GM18520 (cell line): ENCODE data around the gene NRARP.

Experiments used
- ATAC-seq: cut with Tn5 transposase; IDR thresholded peaks from one replicate; pipeline ENCODE4 v1.9.1; 2021; ENCODE audit not compliant: unreplicated experiment

The NRARP gene

DNA sequence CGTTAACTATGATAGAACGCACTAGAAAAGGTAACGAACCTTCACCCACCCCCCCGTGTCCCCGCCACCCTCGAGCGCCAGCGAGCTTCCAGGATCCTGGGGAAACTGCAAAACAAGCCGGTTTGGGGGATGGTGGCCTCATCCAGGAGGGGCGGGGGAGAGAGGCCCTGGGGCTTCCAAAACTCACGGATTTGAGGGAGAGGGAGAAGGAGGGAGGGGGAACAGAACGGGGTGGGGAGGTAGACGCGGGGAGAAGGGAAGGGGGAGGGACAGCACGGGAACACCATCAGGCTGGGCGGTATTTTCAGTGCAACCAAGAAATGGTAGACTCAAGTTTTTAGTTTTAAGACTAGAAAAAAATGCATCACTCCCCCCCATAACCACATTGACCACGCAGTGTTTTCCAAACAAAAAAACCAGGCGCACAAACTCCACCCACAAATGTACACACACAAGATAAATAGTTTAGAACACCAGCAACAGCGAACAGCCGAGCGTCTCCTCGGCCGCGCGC, 1.4 kb downstream of the NRARP start:
- ATAC-seq = no peak

DNA sequence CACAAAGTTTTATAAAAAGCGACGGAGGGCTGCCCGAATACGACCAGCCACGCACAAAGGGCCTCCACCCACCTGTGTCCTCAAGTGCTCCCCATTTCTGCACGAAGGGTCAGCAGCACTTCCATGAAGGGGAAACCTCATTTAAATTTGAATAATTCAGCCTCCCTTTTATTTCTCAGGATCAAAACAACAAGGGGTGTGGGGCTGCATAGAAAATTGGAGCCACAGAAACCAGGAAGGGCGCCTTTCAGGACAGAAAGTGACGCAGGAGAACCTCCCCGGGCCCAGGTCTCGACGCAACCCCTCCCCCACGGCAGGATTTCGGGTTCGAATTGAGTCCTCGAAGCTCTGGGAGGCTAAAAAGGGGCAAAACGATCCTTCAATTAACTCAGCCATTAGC, 2.1 kb downstream of the NRARP start:
- ATAC-seq = no peak

DNA sequence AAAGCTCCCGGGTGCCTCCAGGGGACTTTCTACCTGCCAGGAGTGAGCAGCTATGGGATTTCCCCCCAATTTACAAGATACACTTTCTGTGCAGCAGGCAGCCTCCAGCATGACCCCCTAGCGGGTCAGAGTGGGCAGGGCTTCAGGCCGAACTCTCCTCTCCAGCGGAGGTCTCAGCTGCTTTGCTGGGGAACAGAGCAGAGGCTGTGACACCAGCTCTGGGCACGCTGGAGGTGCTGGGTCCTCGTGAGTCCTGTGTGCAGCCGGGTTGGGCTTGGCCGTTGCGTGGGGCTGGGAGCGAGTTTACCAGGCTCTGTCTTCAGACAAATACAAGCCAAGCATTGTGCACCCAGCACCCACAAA, 2.9 kb downstream of the NRARP start:
- no peak for ATAC-seq

DNA sequence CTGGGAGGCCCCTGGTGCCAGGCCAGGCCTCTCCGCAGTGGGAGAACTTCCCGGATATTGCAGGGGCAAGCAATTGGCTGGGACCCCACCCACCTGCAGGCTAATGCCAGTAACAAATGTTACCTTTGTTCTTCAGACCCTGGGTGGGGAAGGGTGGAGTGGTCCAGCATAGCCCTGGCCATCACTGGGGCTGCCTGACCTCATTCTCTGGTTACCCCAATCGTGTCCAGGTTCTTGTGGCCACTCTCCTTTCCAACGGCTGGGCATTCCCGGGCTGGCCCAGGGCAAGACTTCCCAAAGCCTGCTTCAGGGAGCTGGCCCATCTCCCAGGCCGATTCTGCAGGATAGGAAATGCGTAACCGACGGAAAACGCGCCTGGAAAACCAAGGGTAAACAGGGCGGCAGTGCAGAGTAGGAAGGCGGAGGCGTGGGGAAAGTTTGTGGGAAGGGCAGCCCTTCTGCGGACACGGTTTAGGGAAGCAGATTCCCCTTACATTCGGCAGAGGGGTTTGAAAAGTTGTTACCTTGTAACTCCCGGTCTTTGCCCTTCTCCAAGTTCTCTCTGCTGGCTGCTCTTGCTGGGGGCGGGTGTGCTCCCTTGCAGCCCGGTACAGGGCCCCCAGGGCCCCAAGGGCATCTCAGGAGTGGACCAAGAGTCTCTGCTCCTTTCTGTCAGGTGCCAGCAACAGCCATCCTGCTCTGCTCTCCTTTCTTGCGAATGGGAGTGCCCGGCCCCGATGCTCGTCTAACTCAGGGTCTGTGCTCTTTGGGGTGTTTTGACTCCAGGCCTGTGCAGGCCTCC, 3.5 kb downstream of the NRARP start:
- ATAC-seq = no peak

DNA sequence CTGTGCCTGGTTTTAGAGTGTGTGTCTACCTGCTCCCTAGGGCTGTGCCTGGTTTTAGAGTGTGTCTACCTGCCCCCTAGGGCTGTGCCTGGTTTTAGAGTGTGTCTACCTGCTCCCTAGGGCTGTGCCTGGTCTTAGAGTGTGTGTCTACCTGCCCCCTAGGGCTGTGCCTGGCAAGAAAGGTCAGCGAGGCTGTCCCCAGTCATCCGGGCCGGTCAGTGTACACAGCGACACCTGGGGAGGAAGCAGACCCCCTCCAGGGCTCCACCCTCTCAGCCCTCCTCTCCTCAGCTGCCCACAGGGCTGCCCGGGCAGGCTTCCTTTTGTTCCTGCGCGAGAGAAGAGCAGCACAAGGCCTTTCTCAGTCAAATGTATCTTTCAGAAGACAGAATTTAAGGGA, 4.1 kb downstream of the NRARP start:
- no peak for ATAC-seq

DNA sequence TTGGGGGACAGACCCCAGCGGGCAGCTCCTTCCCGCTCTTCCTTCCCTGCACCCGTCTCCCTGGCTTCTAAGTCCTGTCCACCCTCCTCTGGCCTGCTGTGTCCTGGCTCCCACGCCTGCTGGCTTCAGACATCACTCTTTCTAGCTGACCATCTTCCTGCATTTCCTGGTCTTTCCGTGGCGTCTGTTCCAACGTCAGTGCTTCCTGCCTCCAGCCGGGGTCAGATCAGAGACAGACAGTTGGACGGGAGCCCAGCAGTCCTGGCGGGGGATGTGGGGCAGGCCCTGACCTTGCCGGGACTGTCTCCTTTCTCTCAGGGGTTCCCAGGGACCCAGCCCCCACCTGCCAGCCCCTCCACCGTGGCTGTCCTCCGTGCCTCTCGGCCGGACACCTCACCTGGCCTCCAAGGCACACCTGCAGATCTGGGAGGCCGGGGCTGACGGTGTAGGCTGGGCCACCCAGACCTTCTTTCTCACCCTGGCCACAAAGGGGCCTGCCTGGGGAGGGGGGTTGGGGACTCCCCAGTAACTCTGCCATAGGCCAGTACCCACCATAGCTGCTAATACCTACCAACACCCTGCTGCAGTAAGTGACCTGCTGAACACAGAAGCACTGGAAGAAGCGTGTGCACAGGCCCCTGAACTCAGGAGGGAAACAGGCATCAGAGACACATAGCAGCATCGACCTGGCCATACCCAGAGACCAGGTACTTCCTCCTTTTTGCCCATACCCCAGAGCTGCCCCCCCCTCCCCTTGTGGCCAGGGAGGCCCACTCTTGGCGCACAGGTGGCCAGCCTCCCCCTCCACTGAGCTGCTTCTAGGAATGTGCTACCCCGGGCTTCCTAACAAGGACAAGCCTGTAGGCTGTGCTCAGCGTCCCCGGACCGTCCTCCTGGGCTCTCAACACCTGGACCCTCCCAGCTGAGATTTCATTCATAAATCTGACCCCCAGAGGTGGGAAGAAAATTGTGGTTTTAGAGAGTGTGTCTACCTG, 5.1 kb downstream of the NRARP start:
- ATAC-seq = no peak

DNA sequence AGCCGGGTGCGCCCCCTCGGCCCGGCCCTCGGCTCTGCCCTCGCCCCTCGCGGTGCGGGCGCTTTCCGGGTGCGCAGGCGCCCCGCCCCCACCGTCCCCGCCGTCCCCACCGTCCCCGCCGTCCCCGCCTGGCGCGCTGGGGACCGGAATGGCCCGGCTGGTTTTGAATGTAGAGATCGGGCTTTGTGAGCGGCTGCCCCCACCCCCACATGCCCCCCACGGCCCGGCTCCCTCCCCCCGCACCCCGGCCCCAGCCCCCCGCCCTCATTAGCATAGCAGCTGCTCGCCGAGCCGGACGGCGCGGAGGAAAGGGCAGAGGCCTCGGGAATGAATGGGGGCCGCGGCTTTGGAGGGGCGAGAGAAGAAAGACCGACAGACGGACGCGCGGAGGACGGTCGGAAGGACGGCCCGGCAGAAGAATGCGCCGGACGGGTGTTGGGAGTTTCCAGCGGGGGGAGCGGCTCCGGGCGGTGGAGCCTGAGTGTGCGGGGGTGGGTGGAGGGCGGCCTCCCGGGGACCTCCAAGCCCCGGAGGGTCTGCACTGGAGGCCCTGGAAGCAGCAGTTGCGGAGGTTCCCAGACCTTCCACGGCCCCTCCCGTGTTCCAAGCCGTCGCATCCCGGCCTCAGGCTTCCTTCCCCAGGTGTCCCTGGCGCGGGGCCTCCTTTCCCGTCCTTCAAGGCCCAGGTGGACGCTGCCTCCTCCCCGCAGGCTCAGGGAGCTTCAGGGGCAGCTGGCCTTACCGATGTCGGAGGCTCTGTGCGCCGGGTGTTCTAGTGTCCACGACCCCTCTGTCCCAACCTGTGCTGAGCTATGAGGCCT, 6.0 kb downstream of the NRARP start:
- ATAC-seq = no peak

DNA sequence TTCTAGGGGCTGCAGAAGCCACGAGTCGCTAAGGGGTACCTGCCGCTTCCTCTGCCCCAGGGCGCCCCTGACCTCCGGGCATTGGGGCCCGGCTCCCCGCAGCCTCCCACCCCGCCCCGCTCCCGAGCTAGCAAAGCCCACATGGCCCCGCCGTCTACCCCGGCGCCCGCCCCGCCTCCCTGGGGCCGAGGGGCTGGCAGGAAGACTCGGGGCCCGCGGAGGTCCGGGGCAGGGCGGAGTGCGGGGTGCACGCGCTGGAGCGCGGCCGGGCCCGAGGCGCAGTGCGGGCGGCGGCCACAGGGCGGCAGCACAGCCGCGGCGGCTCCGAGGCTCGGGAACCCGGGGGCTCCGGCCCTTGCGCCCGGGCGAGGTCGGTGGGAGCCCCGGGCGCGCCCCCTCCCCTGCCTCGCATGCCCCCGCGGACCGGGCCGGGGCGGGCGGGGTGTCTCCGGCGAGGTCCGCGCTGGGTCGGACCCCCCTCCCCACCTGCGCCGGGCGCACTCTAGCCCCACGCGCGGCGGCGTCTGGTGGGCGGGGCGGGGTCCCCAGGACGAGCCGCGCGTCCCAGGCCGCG, 6.7 kb downstream of the NRARP start:
- ATAC-seq = no peak

DNA sequence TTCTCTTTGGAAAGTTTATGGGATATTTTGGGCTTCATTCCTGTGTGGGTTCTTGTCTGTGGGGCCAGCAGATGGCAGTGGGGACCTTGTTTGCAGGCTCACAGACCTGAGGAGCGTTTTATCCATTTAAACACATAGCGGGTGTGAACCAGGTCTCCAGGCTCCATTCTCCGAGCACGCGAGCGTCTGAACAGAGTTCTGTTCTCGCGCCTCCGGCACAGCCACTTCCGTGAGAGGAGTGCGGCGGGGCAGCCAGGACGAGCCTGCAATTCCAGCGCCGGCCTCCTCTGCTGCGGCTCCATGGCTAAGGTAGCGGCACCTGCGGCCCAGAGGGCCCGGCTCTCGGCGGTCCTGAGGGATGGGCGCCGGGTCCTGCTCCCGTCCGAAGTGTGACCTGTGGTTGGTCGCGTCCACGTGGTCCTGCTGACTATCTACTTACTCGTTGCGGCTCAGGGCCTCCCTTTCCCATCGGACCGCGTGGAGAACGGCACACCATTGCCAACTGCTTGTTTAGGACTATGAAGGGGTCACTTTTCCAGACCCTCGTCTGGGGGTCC, 7.3 kb downstream of the NRARP start:
- no peak for ATAC-seq

DNA sequence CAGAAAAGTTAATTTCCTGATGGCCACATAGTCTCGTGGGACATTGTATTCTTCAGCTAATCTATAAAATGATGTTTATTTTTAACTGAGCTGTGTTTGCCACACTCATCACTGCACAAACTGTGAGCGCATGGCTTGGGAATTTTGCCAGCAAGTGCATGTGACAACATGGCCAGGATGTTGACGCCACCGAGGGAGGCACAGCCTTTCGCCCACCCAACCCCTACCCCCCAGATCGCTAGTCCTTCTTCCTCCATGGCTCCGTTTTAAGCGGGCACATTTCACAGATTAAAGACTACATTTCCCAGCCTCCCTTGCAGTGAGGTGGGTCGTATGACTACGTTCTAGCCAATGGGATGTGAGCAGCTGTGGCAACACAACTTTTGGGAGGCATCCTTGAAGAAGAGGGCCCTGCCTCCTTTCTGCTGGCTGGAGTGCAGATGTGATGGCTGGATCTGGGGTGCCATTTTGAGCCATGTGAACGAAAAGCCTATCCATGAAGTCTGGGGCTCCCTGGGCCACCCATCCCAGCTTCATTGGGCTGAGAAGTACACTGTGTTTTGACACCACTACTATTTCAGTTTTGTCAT, 7.9 kb downstream of the NRARP start:
- no peak for ATAC-seq

DNA sequence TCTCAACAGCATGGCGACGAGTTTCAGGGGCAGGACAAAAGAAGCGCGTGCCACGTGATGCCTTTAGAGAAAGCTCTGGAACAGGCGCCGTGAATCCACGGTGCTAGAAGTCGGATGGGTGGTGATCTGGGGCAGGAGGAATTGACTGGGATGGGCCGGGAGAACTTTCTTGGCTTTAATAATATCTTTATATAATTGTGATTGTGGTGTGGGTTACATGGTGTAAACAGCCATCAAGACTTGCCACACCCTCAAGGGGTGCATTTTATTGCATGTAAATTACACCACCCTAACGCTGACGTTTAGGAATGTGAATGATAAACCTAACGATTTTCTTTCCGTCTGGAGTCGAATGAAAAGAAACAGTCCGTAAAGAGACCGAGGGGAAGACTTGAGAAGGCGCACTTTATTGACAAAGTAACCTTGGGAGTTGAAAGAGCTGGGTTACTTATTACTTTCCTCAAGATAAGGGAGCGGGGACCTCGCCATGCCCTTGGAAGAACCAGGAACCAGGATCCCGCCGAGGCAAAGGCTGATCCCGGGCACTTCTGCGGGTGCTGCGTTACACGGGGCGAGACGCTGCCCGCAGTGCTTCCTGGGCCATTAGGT, 8.5 kb downstream of the NRARP start:
- ATAC-seq = no peak

DNA sequence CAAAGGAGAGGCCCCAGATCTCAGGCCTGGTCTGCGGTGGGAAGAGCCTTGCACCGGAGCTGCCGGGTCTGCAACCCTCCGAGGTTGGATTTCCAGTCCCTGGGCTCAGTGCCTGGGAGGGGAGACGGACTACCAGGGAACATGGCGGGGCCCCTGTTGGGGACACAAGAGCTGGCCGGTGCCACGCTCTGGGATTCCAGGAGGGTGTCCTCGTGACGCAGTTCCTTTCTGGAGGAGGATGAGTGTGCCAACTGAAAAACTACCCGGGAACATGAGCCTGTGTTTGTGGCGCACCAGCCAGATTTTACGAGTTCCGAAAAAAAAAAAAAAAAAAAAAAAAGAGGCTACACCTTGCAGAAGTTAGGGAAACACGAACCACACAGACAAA, 9.0 kb downstream of the NRARP start:
- no peak for ATAC-seq

DNA sequence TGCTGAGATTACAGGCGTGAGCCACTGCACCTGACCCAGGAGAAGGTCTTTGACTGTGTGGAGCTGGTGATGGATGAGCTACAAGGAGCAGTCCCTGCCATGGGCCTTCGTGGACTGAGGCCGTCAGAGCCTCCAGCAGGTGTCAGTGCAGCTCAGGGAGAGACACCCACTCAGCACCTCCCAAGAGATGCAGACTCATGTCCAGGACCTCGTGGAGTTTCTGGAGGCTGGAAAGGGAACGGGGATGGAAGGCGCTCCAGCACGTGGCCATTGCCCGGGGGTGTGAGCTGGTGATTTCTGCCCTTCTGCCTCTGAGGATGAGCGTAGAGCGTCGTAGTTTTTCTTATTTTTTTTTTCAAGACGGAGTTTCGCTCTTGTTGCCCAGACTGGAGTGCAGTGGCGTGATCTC, 15.1 kb downstream of the NRARP start:
- ATAC-seq = no peak

DNA sequence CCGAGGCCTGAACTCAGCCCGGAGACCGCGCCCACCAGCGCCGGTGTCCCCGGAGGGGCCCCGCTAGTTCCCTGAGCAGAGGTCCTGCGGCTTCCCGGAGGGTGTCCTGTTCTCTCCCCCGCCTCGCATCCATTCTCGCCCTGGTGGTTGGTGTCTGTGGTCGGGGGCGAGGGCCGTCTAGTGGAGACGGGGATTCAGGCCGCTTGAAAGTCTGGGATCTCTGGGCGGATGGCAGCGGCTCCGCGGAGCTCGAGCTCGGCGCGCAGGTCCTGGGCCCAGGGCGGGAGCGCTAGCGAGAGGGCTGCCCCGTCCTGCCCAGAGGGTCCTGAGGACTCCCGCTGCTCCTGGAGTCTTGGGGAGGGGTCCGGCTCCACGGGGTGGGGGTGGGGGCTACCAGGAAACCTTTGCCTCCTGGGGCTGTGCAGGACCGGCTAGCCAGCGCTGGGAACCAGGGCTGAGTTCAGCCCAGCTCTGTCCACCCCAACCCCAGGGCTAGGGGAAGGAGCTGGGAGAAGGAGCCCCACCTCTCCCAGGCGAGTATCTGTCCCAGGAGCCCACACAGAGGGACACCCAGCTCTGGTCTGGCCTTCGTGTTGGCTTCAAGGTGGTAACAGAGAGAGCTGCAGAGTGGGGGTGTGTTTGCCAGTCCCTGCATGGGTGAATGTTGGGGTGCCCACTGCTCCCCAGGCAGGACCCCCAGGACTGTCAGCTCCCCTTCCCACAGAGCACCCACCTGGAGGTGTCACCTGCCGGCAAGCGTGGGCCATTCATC, 20.5 kb downstream of the NRARP start:
- no peak for ATAC-seq

DNA sequence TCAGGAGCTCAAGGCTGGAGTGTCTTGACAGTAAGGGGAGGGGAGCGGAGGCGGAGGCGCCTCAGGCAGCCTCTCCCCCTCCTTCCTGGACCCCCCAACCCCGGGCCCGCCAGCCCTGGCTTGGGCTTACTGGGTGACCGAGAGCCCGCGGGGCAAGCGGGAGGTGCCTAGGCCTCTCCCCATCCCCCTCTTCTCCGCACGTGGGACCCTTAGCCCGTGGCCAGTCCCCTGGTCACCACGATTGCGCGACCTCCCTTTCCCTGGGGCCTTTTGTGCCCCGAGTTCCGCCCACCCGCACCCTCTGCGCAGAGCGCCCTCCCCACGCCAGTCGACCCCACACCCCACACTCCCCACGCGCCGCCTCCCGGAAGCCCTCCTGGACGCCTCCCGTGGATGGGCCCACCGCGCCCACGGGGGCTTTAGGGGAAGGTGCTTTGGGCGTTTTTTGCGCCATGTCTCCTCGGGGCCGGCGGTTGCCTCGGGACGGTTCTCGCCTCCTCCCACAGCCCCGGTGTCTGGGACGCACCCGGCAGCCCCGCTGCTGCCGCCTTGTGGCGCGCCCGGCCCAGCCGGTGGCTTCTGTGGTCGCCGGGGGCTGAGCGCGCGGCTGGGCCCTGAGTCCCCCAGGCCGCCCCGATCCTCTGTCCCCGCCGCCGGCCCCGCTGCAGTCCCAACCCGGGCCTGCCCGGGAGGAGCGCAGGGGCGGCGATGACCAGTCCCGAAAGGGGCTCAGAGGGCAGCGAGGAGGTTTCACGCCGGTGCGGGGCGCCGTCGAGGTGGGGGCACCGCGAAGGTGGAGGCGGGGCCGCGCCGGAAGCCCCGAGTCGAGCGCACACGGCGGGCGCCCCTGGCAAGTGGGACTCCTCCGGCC, 21.4 kb downstream of the NRARP start:
- ATAC-seq = no peak

DNA sequence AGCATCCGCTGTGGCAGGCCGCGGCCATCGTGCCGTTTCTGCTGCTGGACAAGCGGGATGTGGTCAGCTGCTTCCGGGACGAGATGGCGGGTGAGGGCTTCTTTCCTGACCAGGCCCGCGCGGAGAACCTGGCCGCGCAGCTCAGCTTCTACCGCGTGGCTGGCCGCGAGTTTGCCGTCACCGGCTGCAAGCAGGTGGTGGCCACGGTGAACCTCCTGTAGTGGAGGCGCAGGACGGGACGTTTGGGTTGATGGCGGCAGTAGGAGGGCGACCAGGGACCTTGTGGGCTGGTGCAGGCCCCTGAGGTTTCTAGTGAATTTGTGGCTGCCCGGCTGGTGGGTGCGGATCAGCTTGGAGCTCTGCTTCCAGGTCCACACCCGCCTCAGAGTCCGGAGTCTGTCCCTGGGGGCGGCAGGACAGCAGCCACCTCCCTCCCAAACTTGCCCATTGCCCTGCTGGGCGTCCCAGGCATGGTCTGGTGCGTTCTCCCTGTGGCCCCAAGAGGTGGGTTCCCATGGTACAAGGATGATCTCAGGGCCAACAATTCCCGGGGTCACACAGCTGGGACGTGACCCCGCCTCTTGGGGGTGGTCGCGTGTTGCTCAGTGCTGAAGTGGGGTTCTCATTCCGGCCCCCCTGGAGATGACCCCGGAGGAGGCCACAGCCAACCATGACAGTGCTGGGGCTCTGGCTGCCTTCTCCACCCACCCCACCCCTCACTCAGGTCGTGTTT, 22.2 kb downstream of the NRARP start:
- ATAC-seq = no peak
